HG02623 (cell line): Measurements from ENCODE around the gene FGF14.
"Not testable (repeated sequence)": the region's sequence is repeated elsewhere in the genome, so short reads cannot be mapped to it uniquely, and the experiment has no call there.

ENCODE experiments used
- ATAC-seq: cut with Tn5 transposase; IDR thresholded peaks from one replicate; pipeline ENCODE4 v1.9.1; 2021; ENCODE audit warnings: moderate library complexity; ENCODE audit not compliant: unreplicated experiment

Gene FGF14

GRCh38 chr13:102139626-102140025, 262.2 kb downstream of the FGF14 start:
- no peak for ATAC-seq

GRCh38 chr13:102138635-102139190, 263.1 kb downstream of the FGF14 start:
- ATAC-seq: no peak

- ATAC-seq: not testable (repeated sequence)
These were observed 263.9 kb downstream of the FGF14 start for GRCh38 chr13:102137904-102138303.

- no peak for ATAC-seq
These were observed 265.0 kb downstream of the FGF14 start for GRCh38 chr13:102136735-102137296.

- ATAC-seq: no peak
These were observed 269.0 kb downstream of the FGF14 start for GRCh38 chr13:102132777-102133295.

- no peak for ATAC-seq
These were observed 270.6 kb downstream of the FGF14 start for GRCh38 chr13:102131246-102131645.

GRCh38 chr13:102128216-102128810, 273.5 kb downstream of the FGF14 start:
- no peak for ATAC-seq

GRCh38 chr13:102127153-102127552, 274.7 kb downstream of the FGF14 start:
- no peak for ATAC-seq

- no peak for ATAC-seq
These were observed 279.7 kb downstream of the FGF14 start for GRCh38 chr13:102122147-102122546.

- no peak for ATAC-seq
These were observed 284.5 kb downstream of the FGF14 start for GRCh38 chr13:102117175-102117831.

- no peak for ATAC-seq
These were observed 298.4 kb downstream of the FGF14 start for GRCh38 chr13:102103469-102103868.

- no peak for ATAC-seq
These were observed 301.6 kb downstream of the FGF14 start for GRCh38 chr13:102100234-102100633.

- no peak for ATAC-seq
These were observed 304.1 kb downstream of the FGF14 start for GRCh38 chr13:102097708-102098107.

GRCh38 chr13:102093288-102093687, 308.6 kb downstream of the FGF14 start:
- not testable (repeated sequence) for ATAC-seq

- no peak for ATAC-seq
These were observed 310.6 kb downstream of the FGF14 start for GRCh38 chr13:102091231-102091630.

- ATAC-seq: no peak
These were observed 311.3 kb downstream of the FGF14 start for GRCh38 chr13:102090532-102090931.

- ATAC-seq: no peak
These were observed 312.1 kb downstream of the FGF14 start for GRCh38 chr13:102089722-102090121.

GRCh38 chr13:102089177-102089576, 312.7 kb downstream of the FGF14 start:
- ATAC-seq: no peak

- no peak for ATAC-seq
These were observed 328.6 kb downstream of the FGF14 start for GRCh38 chr13:102073251-102073650.

- ATAC-seq: no peak
These were observed 330.1 kb downstream of the FGF14 start for GRCh38 chr13:102071711-102072110.

GRCh38 chr13:102068323-102068722, 333.5 kb downstream of the FGF14 start:
- not testable (repeated sequence) for ATAC-seq
